OCI-M2 (cell line): Measurements from ENCODE around the gene C5AR1.
"Not testable (repeated sequence)": the region's sequence is repeated elsewhere in the genome, so short reads cannot be mapped to it uniquely, and the experiment has no call there.

ENCODE experiments used
- DNase-seq: peaks from one replicate; lab custom pipeline; 2025; ENCODE audit not compliant: unreplicated experiment; lab: John Stamatoyannopoulos, UW

C5AR1 gene

GRCh38 chr19:47309608-47310007 lies at the start of gene C5AR1:
Gene C5AR1 (plus strand): TSS chr19:47309861. CDS start chr19:47309896, 35 bp downstream.
- no peak for DNase-seq

- DNase-seq, result no peak
Measured at GRCh38 chr19:47260476-47260875, 49.2 kb upstream of the C5AR1 start.

- not testable (repeated sequence) for DNase-seq
Measured at GRCh38 chr19:47261946-47262793, 47.5 kb upstream of the C5AR1 start.

- no peak for DNase-seq
Measured at GRCh38 chr19:47264629-47265028, 45.0 kb upstream of the C5AR1 start.

GRCh38 chr19:47266401-47266941 lies 43.2 kb upstream of the C5AR1 start:
- no peak for DNase-seq

GRCh38 chr19:47267350-47267759 lies 42.3 kb upstream of the C5AR1 start:
- no peak for DNase-seq

GRCh38 chr19:47268028-47268427 lies 41.6 kb upstream of the C5AR1 start:
- no peak for DNase-seq

GRCh38 chr19:47269596-47269995 lies 40.1 kb upstream of the C5AR1 start:
- no peak for DNase-seq

- DNase-seq, result no peak
Measured at GRCh38 chr19:47270408-47270807, 39.3 kb upstream of the C5AR1 start.

- no peak for DNase-seq
Measured at GRCh38 chr19:47271949-47272348, 37.7 kb upstream of the C5AR1 start.

GRCh38 chr19:47272448-47273312 lies 37.0 kb upstream of the C5AR1 start:
- peak; percentile 80 for DNase-seq

GRCh38 chr19:47273313-47274070 lies 36.2 kb upstream of the C5AR1 start:
- DNase-seq, result peak; percentile 79

GRCh38 chr19:47274071-47274890 lies 35.4 kb upstream of the C5AR1 start, which contains the start of gene INAFM1:
Gene INAFM1 (plus strand): TSS chr19:47274885. CDS start chr19:47274920, 35 bp downstream.
- DNase-seq, result peak; percentile 83

GRCh38 chr19:47274891-47275761 lies 34.5 kb upstream of the C5AR1 start:
- no peak for DNase-seq

- no peak for DNase-seq
Measured at GRCh38 chr19:47275791-47276461, 33.7 kb upstream of the C5AR1 start.

- DNase-seq, result not testable (repeated sequence)
Measured at GRCh38 chr19:47276513-47276912, 33.1 kb upstream of the C5AR1 start.

GRCh38 chr19:47280183-47280797 lies 29.4 kb upstream of the C5AR1 start:
- DNase-seq, result no peak
